Right lung (tissue), 10 donors: ENCODE measurements around the gene TSKU. TPM values are rescaled to one million over a fixed set of nuclear protein-coding genes. Genes with fewer than 3 reads are reported as not detected.

Experiments
- DNase-seq, 2 donors: peaks; one replicate each; pipeline ENCODE4 v3.0.0-alpha.2; 2013
- long read RNA-seq, 8 donors: transcript quantifications; one replicate each; lab custom pipeline, GENCODE V29; 2026
- polyA plus RNA-seq, 5 donors: library from polyadenylated mRNA; unstranded; fragments of 120-200 nt; gene quantifications; one replicate each; pipeline versions ENCODE4 v1.2.1 to v1.2.3, GENCODE V29; 2013; ENCODE audit warnings: inconsistent platforms in 1 of 5, low replicate concordance in 1 of 5; ENCODE audit not compliant: insufficient read length in 5 of 5, insufficient read depth in 1 of 5

TSKU gene, protein sequence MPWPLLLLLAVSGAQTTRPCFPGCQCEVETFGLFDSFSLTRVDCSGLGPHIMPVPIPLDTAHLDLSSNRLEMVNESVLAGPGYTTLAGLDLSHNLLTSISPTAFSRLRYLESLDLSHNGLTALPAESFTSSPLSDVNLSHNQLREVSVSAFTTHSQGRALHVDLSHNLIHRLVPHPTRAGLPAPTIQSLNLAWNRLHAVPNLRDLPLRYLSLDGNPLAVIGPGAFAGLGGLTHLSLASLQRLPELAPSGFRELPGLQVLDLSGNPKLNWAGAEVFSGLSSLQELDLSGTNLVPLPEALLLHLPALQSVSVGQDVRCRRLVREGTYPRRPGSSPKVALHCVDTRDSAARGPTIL
- 10 to 100 TPM; 23.0 to 39.9 (median 25.9) TPM for polyA plus RNA-seq
- long read RNA-seq, donor 1, transcript TSKU-201 (2 exons, 2,712 nt) = major isoform, 26 of 26 reads
- long read RNA-seq, donor 1, partial matches to known transcripts = 0 of 26 reads
- long read RNA-seq, donor 1, other reads (novel, unspliced or antisense) = 0 of 26 reads
- long read RNA-seq, donor 2, transcript TSKU-201 (2 exons, 2,712 nt) = major isoform, 8 of 8 reads
- long read RNA-seq, donor 2, partial matches to known transcripts = 0 of 8 reads
- long read RNA-seq, donor 2, other reads (novel, unspliced or antisense) = 0 of 8 reads
- long read RNA-seq, donor 3, transcript TSKU-201 (2 exons, 2,712 nt) = major isoform, 19 of 19 reads
- long read RNA-seq, donor 3, partial matches to known transcripts = 0 of 19 reads
- long read RNA-seq, donor 3, other reads (novel, unspliced or antisense) = 0 of 19 reads
- long read RNA-seq, donor 4, transcript TSKU-201 (2 exons, 2,712 nt) = major isoform, 11 of 11 reads
- long read RNA-seq, donor 4, partial matches to known transcripts = 0 of 11 reads
- long read RNA-seq, donor 4, other reads (novel, unspliced or antisense) = 0 of 11 reads
- long read RNA-seq, donor 5, transcript TSKU-201 (2 exons, 2,712 nt) = major isoform, 24 of 61 reads
- long read RNA-seq, donor 5, partial matches to known transcripts = 37 of 61 reads
- long read RNA-seq, donor 5, other reads (novel, unspliced or antisense) = 0 of 61 reads
- long read RNA-seq, donor 6, transcript TSKU-201 (2 exons, 2,712 nt) = major isoform, 33 of 34 reads
- long read RNA-seq, donor 6, partial matches to known transcripts = 0 of 34 reads
- long read RNA-seq, donor 6, other reads (novel, unspliced or antisense) = 0 of 34 reads
- long read RNA-seq, donor 7, transcript TSKU-201 (2 exons, 2,712 nt) = major isoform, 27 of 48 reads
- long read RNA-seq, donor 7, partial matches to known transcripts = 21 of 48 reads
- long read RNA-seq, donor 7, other reads (novel, unspliced or antisense) = 0 of 48 reads
- long read RNA-seq, donor 8, transcript TSKU-201 (2 exons, 2,712 nt) = major isoform, 10 of 10 reads
- long read RNA-seq, donor 8, partial matches to known transcripts = 0 of 10 reads
- long read RNA-seq, donor 8, other reads (novel, unspliced or antisense) = 0 of 10 reads

DNA sequence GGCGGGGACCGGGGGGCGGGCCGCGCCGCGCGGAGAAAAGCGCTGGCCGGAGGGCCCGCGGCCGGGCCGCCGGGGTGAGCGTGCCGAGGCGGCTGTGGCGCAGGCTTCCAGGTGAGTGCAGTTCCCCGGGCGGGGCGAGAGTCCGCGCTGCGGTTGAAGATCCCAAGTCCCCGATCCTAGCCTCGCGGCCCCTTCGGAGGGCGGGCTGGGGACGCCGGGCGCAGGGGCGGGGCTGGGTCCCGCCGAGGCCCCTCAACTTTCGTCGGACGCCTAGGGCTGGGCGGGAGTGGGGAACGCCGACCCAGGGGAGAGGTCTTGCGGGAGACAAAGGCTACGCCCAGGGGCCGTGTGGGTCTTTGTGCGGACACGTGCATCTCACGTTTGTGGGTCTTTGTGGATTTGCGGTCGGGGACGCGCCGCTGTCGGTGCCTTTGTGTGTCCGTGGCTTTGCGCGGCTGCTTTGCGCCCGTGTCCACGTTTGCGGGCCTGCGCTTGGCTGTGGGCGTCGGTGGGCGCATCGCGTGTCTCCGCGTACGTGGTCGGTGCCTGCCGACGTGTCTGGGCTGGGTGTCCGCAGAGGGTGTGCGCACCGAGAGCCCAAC lies at the start of gene TSKU:
Gene TSKU (plus strand): TSS at position 63 of the 602 bp plus-strand sequence. CDS start 12,261 bp downstream, outside the sequence.
- DNase-seq = peak in 1 of 2 donors; percentile 65

DNA sequence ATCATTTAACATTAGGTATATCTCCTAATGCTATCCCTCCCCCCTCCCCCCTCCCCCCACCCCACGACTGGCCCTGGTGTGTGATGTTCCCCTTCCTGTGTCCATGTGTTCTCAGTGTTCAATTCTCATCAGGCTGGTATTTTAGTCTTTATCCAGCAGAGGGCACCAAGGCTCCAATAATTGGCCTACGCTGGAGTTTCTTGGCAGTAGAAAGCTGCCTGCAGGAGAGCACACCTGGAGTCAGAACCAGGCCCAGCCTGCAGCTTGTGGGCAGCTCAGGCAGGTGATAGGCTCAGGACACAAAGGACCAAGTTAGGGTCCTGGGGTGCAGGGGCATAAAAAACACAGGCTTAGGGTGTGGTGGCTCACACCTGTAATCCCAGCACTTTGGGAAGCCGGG lies 49.2 kb upstream of the TSKU start:
- DNase-seq = peak; percentile 32 to 46

DNA sequence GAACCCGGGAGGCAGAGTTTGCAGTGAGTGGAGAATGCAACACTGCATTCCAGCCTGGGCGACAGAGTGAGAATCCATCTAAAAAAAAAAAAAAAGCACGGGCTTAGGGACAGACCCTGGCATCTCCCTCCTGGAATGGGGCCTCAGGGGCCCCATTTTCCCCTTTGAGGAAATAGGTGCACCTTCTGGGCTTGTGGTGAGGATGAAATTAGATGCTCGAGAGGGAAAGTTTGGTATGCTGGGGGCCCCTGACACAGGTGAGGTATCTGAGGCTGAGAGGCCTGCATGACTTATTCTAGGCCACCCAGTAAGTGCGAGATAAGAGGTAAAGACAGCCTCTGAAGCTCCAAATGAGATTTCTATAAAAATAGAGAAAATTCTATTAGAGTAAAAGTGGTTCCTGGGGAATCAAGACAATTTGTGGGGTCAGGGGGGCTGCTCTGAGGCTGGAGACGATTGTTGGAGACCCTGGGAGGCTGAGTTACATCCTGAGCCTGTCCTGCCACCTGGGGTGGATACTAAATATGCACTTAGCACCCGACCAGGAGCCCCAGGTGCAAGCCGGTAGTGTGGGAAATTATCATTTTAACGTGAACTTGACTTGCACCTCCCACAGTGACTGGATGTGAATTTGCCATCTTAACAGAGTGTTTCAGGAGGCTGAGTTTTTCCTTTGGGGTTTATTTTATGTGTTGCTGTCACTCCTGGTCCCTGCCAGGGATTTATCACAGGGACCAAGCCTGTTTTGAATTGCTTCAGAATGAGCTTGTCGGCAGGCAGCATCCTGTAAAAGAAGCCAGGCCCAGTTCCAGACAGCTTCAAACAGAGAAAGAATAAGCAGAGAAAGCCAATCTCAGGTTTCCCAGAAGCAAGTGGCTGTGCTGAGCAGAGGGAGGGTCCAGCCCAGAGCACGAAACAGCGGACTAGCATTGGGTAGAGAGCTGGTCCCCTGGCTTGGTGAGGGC lies 48.4 kb upstream of the TSKU start:
- DNase-seq = no peak

DNA sequence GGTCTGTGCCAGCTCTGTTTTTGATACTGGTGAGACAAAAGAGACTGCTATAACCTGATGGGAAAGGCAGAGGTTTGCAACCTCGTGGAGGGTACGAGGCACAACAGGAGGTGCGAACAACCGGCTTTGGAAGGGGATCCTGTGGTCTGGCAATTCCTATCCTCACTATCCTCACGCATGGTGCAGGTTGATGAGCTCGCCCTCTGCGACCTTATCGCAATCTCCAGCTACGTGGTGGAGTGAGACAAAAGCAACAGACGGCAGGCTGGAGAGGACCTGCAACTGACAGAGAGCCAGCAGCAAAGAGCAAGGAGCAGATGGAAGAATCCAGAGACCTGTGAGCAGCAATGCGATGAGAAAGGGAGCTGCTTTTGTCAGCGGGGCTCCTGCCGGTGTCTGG lies 47.3 kb upstream of the TSKU start:
- DNase-seq = no peak

DNA sequence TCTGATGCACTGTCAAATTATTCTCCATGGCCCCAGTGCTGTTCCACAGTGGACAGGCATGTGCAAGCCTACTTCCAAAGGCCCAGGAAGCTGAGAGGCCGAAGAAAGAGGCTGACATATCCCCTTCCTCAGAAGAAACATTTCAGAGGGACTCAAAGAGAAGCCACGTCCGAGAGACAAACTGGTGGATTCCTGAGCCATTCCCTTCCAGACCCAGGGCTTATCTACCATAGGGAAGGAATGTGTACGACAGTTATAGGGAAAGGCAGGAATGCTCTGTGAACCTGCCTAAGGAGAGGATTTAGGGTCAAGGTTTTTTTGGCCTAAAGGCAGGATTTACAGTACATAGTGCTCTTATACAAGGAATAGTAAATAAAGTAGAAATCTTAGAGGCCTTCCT lies 46.9 kb upstream of the TSKU start:
- no peak for DNase-seq

DNA sequence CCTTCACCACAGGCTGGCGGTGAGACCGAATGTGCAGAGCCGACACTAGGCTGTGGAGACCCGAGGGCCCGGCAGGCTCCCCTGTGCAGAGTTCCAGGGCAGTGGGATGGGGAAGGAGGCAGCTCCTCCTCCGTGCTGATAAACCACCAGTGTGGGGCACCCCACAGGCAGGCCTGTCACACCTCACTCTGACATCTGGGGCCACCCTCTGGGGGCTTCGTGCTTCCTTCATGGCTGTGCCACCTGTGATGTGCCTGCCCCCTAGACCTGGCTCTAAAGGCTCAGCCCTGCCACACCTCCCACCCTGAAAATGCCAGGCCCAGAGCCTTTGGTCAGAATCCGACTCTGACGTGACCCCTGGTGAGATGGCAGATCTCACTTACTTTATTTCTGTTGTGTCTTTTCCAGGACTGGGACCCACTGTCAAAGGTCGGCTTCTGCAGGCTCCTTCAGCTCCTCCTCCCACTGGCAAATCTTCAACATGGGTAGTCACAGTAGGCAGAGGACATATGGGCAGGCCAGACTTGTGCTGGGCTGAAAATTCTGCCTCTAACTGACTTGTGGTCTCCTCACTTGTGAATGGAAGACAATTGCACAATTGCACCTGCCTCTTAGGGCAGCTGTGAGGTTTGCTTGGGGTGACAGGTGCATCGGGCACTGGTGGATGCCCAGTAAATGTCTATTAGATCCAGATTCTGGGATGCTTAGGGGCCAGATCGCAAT lies 46.2 kb upstream of the TSKU start:
- DNase-seq = no peak

DNA sequence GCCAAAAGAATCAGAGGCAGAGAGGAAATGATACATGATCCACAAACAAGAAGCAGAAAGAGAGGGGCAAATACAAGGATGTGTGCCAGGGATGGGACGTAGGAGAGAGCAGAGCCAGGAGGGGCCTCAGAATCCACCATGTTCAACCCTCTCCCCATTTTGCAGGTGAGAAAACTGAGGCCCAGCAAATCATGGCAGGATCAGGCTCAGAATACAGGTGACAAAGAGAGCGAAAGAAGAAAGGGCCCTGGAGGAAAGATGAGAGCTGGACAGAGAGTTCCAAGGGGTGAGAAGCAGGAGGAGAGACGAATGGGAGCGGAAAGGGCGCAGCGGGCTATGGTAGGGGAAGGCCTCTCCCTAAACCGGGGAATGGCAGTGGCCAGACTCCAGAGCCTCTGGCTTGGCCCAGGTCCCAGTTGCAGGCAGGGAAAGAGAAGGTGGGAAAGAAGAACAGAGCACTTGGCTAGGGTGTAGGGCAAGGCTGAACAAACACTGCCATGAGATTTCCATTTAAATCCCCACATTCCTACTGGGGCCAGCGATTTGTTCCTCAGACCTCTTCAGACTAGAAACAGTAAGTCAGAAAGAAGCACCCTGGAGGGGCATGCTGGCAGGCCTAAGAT lies 44.4 kb upstream of the TSKU start:
- DNase-seq = no peak

DNA sequence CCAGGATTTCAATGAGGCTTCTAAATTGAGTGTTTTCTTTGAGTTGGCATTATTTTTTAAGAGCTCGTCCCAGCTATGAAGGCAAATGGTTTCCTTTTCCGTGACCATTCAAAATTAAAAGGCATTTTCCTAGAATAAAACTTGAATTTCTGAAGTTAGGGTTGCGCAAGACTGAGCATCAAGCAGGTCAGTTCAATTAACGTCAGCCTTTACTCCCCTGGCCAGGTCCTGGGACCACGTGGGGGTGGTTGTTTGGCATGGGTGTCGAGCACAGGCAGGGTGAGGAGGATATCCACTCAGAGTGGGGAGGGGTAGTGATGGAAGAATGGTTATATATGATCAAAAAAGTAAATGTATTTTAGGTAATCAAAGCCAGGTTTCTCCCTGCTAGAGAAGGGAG lies 43.4 kb upstream of the TSKU start:
- no peak for DNase-seq

DNA sequence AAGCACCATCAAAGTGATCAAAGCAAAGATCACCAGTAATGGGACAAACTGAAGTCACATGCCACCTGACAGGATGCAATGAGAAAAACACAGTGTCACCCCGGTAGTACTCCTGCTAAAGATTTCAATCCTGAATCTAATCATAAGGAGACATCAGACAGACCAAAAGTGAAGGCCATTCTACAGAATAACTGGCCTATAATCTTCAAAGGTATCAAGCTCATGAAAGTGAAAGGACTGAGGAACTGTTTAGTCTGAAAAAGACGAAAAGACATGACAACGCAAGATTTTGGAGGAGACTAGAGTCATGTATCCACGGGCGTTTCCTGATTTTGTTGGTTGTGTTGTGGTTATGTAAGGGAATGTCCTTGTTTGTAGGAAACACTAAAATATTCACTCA lies 42.4 kb upstream of the TSKU start:
- DNase-seq = no peak

DNA sequence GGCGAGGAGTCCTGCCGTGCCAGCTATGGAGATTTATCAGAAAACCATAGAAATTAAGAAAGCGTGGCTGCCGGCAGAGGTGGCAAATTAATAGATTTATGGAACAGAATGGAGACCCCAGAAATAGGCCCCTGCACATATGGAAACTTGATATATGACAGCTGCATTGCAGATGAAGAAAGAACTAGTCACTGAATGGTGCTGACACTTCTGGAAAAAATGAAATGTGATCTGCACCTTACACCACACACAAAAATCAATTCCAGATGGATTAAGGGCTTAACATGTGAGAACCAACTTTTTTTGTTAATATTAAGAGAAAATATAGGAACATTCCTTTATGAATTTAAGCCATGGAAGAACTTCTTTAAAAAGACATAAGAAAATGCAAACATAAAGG lies 40.3 kb upstream of the TSKU start:
- no peak for DNase-seq

DNA sequence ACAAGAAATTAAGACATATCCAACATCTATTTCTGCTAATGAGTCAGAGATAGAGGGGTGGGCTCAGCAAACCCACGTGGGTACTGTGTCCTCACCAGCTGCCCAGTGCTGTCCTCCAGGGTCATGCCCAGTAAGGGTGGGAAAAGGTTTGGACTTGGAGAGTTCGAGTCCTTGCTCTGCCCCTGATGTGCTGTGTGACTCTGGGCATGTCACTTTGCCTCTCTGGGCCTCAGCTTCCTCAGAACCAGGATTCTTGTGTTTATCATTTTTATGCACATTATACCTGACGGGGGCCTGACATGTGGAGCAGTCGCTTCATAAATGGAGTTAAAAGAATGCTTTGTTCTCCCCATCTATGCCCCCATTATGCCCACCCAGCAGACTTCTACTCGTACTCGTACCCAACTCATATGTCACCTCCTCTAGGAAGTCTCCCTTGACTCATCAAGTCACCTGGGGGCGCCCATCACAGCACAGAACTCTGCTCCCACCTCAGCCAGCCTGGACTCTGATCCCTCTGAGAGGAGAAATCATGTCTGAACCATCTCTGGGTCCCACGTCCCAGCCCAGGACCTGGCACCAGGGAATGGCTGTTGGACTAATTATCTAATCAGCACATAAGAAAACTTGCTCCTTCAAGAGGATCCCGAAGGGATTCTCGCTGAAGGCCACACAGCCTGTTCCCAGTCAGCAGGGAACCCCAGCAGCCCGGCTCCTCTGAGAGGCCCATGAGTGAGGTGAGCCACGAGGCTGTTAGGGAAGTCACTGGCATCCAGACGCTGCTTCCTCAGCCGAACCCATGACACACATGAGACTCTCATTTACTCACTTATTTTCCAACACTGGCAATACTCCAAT lies 38.7 kb upstream of the TSKU start:
- DNase-seq = no peak

DNA sequence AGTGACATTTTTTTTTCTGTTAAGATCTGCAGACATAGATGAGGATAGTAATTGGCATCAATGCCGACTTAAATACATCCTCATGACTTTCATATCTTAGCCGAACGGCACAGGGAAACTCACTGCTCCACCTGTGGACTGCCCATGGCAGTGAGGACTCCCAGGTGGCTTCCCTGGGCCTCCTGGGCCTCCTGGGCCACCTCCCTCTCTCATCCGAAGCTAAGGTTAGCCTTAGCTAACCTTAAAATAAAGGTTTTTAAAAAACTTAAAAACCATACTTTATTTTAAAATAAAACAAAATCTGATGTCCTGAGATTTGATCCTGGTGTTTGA lies 38.1 kb upstream of the TSKU start:
- no peak for DNase-seq

DNA sequence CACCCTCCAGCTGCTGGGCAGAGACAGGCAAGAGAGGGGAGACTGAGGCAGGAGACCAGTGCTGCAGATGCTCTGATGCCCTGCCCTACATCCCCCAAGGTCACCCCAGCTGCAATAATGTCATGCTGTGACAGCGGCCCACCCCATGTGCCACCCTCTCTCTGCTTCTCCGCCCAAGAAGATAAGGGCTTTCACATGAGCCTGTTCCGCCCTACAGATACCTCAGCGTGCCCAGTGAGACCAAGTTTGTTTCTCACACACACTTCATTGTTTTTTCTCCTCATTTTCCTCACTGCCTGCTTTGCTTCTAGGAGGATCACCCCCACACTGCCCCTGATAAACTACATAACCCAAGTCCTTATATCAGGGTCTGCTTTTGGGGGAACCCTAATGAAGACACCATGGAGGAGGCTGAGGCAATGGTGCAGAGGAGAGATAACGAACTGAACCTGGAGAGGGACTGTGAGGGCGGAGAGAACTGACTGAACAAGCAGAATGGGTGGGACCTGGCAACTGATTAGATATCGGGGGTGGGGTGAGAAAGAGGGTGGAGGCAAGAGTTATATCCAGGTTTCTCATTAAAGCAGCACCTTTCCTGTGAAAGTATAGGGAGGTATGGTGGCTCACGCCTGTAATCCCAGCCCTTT lies 37.5 kb upstream of the TSKU start:
- no peak for DNase-seq

DNA sequence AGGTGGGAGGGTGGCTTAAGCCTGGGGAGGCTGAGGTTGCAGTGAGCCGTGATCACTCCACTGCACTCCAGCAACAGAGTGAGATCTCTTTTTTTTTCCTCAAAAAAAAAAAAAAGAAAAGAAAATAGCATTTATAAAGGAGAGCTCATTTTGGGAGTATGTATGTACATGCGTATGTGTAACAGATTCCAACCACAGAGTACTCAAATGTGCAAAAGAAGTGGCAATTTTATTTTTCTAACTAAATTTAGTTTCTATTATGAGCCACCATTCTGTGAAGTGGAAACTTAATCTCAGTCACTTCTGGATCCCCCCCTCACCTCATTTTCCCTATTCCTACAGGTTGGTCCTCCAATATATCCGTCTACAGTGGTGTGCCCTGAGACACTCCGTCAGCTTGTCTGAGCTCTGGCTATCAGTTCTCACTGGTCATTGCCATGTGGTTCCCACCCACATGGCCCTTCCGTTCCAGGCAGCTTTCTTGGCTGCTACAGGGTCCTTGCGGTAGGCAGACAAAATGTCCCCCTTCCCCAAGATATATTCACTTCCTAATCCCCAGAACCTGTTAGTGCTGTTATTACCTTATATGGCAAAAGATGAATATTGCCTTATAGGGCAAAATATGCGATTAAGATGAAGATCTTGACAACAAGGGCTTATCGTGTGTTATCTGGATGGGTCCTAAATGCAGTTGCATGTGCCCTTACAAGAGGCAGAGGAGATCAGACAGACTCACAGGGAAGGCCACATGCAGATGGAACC lies 35.8 kb upstream of the TSKU start:
- no peak for DNase-seq

DNA sequence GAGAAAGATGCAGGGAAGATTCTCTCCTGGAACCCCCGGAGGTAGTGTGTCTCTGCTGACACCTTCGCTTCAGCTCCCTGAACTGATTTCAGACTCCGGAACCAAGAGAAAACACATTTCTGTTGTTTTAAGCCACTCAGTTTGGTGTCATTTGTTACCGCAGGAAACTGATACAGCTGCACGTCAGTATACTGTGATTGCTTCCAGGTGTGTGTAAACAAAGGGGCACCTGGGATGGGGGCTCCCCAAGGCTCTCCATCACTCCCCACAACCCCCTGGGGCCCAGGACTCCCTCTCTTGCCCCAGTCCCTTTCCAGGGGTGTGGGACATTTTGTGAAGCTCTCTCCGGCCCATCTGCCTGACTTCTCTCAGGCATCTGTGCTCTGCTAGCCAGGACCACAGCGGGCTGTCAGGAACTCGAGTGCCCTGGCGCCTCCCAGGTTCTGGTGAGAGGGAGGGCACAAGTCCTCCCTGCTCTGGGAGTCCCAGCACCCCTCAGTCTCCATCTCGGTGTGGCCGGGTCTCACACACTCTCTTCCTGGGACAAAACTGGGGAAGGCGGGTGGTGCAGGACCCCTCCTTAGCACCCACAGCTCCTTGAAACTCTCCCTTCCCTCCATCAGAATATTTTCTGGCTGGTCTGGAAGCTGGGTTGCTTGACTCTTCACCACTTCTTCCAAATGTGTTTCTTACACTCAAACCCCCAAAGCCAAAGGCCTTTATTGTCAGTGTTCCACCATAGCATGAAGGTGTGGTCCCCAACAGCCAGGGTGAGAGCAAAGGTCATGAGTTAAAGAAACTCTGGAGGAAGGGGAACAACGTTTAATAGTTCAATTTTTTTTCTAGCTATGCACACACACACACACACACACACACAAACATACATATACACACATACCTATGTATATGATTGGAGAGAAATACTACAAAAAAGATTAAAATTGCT lies 35.0 kb upstream of the TSKU start:
- DNase-seq = no peak
